ENCODE measurements around the gene TEKT2. TPM values are rescaled to one million over a fixed set of nuclear protein-coding genes. Genes with fewer than 3 reads are reported as not detected.

The TEKT2 gene
- total and polyA plus RNA-seq, 2 of the 8 experiments (the other 6 are each of a cell fraction or from before 2014, with no cell fraction given), result 1.6 to 1.7 TPM

DNA sequence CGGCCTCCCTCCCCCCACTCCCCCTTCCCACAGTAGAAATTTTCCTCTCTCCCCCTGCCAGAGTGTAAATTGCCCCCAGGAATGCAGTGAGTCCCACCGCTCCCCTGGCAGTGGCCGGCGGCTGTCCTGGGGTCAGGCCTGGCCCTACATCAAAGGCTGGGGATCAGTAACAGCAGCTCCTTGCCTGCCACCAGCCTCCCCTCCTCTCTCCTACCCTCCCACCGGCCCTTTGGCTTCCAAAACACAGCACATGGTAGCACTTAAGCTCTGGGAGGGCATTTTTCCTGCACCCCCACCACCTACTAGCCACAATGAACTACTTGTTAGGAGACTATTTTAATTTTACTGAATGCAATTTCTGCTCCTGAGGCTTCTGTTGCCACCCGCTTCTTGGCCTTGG lies 50.1 kb downstream of the TEKT2 start (continued):
- TF ChIP-seq, protein P1, sequence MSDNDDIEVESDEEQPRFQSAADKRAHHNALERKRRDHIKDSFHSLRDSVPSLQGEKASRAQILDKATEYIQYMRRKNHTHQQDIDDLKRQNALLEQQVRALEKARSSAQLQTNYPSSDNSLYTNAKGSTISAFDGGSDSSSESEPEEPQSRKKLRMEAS (IDR thresholded peaks at IDR 0.05), result no peak
- no peak for TF ChIP-seq PHF8 (conservative IDR thresholded peaks at IDR 0.05; ENCODE audit: low read depth, low read length)
- TF ChIP-seq SIN3A (conservative IDR thresholded peaks at IDR 0.05 in 1 of 2, IDR thresholded peaks at IDR 0.05 in 1 of 2; ENCODE audit: low read depth in 1 of 2, low read length in 2 of 2), result no peak
- TF ChIP-seq HDAC2 (IDR thresholded peaks at IDR 0.05; ENCODE audit: borderline replicate concordance in 1 of 2, low read depth in 2 of 2, low read length in 2 of 2), result no peak
- TF ChIP-seq RXRA (IDR thresholded peaks at IDR 0.05; ENCODE audit: insufficient read depth, low read depth, low read length), result no peak
